Stimulated activated CD8-positive, alpha-beta memory T cell treated with anti-CD3 and anti-CD28 coated beads, Interleukin-7, amount 100 ng/mL, for 48 hours (primary cell): ENCODE data around the gene AACS.

Experiments used
- DNase-seq, 2 donors: peaks; one replicate each; pipeline ENCODE4 v3.0.0-alpha.2; 2020; ENCODE audit warnings: low read depth in 1 of 2; ENCODE audit errors: extremely low read depth in 1 of 2

The AACS gene

GRCh38 chr12:125148316-125148715 lies 83.1 kb downstream of the AACS start:
- DNase-seq = no peak

- no peak for DNase-seq
Measured at GRCh38 chr12:125149160-125150108, 84.2 kb downstream of the AACS start.

- DNase-seq = no peak
Measured at GRCh38 chr12:125151284-125151683, 86.0 kb downstream of the AACS start.

GRCh38 chr12:125152463-125152862 lies 87.2 kb downstream of the AACS start:
- DNase-seq = no peak

GRCh38 chr12:125155366-125155765 lies 90.1 kb downstream of the AACS start:
- no peak for DNase-seq

- DNase-seq = no peak
Measured at GRCh38 chr12:125157177-125157576, 91.9 kb downstream of the AACS start.

- DNase-seq = no peak
Measured at GRCh38 chr12:125159702-125160101, 94.5 kb downstream of the AACS start.

- no peak for DNase-seq
Measured at GRCh38 chr12:125160281-125160955, 95.2 kb downstream of the AACS start.

- DNase-seq = no peak
Measured at GRCh38 chr12:125161712-125162022, 96.4 kb downstream of the AACS start.

- no peak for DNase-seq
Measured at GRCh38 chr12:125162489-125163028, 97.3 kb downstream of the AACS start.

- no peak for DNase-seq
Measured at GRCh38 chr12:125163148-125163547, 97.9 kb downstream of the AACS start.

- DNase-seq = no peak
Measured at GRCh38 chr12:125164541-125164940, 99.3 kb downstream of the AACS start.

GRCh38 chr12:125166041-125166440 lies 100.8 kb downstream of the AACS start:
- DNase-seq = no peak

- no peak for DNase-seq
Measured at GRCh38 chr12:125167658-125168057, 102.4 kb downstream of the AACS start.

- DNase-seq = no peak
Measured at GRCh38 chr12:125169451-125169850, 104.2 kb downstream of the AACS start.

GRCh38 chr12:125169870-125170269 lies 104.6 kb downstream of the AACS start:
- DNase-seq = no peak

- DNase-seq = no peak
Measured at GRCh38 chr12:125171267-125171666, 106.0 kb downstream of the AACS start.

- DNase-seq = no peak
Measured at GRCh38 chr12:125172231-125172850, 107.1 kb downstream of the AACS start.

- no peak for DNase-seq
Measured at GRCh38 chr12:125175576-125175975, 110.3 kb downstream of the AACS start.

- DNase-seq = no peak
Measured at GRCh38 chr12:125178222-125178621, 113.0 kb downstream of the AACS start.

- no peak for DNase-seq
Measured at GRCh38 chr12:125180144-125180543, 114.9 kb downstream of the AACS start.

GRCh38 chr12:125181107-125181506 lies 115.9 kb downstream of the AACS start:
- DNase-seq = no peak
